NCI-H2227 (cell line): Measurements from ENCODE around the gene PAIP2.
A peak's percentile ranks its signal among the peaks of the same experiment; 100 is the strongest.
"Not testable (repeated sequence)": the region's sequence is repeated elsewhere in the genome, so short reads cannot be mapped to it uniquely, and the experiment has no call there.

Experiments
- DNase-seq: peaks from one replicate; lab custom pipeline; 2025; ENCODE audit not compliant: unreplicated experiment; lab: John Stamatoyannopoulos, UW

PAIP2 gene, protein sequence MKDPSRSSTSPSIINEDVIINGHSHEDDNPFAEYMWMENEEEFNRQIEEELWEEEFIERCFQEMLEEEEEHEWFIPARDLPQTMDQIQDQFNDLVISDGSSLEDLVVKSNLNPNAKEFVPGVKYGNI

DNA sequence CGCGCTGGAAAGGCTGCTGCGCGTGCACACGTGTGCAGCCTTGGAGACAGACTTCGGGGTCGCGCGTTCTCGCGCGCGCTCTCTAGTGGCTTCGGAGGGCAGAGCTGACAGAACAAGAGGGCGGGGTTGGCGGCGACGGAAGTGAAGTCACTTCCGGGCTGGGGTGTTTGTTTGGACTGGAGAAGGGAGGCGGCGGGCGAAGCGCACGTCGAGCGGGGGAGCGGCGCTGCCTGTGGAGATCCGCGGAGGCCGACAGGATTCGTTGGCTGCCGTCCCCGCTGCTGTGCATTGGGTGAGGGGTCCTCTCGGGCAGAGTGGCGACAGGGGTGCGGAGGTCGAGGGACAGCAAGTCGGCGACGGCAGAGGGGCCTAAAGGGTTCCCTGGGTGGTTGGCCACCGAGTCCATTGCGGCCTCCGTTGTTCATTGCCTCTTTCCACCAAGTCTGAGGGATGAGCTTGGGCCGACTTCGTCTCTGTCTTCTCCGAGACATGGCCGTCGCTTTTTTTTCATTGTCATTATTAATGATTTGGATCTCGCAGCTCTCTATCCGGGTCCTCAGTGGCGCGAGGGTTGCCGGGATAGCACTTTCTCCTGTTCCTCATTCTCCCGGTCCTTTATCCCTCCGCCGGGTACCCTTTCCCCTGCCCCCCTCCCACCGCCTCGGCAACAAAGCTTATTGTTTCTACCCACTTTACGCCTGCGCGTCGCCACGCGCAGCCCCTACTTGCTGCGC, at the start of gene PAIP2:
PAIP2 (plus strand) TSS at position 166 of the 734 bp plus-strand sequence. CDS start 21,931 bp downstream, outside the sequence.
- DNase-seq: peak; percentile 97

- no peak for DNase-seq
Observed at GRCh38 chr5:139293202-139293506, 48.5 kb upstream of the PAIP2 start.

DNA sequence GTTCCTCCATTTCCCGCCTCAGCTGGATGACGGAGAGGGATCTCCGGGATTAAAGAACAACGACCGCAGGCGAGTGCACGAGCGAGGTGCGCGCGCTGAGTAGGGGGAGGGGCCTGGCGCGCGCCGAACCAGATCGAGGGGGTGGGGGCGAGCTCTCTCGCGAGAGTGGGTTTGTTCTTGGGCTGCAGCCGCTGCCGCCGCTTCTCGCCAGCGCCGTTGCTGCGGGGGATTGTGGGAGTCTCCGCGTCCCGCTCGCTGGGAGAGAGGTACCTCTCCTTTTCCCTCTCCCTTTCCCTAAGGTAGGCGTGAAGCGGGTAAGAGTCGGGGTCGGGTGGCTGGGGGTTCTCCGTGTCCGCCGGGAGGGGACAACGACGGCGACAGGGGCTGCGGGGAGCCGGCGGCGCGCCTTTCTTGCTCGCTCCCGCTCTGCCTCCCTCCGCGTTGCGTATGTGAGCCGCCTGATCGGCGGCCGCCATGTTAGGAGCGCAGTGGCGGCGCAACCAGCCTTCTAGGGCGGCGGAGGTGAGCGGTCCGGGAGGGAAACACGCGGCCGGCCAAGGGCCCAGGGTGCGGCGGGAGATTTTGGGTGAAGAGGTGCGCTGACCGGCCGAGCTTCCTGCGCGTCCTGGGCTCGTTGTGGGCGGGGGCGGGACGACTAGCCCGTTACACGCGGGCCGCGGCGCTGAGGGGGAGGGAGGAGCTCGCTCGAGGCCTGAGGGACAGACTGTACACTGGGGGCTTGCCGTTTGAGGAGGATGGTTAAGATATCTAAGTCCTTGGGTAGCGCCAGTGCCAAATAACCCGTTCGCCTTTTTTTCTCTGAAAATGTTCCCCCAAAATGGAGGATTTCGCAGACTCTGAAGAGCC, 47.9 kb upstream of the PAIP2 start, which contains the start of gene MATR3:
MATR3 (plus strand) TSS at position 234 of the 867 bp plus-strand sequence. CDS start 13,676 bp downstream, outside the sequence.
- peak; percentile 96 for DNase-seq

GRCh38 chr5:139294374-139295165, 47.1 kb upstream of the PAIP2 start:
- peak; percentile 88 for DNase-seq

- DNase-seq: no peak
Observed at GRCh38 chr5:139295346-139296057, 46.2 kb upstream of the PAIP2 start.

DNA sequence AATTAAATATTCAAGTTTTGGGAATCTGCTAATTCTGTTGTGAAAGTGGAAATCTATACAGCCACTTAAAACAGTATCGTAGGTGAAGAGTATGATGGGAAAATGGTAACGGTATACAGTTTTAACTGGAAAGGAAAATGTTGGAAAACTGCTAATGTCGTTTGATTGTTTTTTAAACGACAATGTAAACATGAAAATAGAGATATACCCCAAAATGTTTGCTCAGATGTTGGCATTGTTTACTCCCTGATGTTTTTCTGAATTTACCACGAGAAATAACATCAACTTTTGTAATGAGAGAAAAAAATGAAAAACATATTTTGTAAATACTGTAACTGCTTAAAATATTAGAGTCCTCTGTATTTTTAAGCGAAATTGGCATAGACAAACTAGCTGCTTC, 45.5 kb upstream of the PAIP2 start:
- DNase-seq: no peak

GRCh38 chr5:139296862-139297326, 44.8 kb upstream of the PAIP2 start:
- no peak for DNase-seq

DNA sequence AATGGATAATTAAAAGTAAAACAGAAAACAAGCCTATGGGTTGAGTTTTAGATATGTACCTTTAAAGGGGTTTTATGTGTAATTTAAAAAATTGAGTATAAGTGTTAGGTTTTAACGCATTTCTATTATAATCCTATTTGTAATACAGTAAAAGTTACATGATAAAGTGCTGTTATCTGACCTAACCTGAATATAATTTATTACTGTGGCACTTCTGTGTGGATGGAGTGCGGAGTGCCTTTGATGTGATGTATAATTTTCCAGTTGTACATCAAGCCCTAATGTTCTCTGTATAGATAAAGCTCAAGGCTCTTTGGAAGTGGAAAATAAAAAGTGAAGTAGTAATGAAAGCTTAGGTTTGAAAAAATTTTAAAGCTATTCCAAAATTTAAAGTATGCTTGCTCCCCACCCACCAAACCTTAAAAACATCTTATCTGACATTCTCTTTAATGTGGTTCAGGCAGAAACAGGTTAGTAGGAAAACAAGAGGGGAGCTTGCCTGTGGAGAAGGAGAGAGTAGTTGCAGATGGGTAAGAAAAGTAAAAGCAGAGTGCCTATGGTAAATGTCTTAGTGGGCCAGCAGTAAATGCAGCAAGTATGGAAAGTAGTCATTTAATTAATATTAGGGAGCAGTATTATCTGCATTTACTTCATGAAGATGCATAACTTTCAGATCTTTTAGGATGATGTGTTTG, 44.1 kb upstream of the PAIP2 start:
- no peak for DNase-seq

- DNase-seq: no peak
Observed at GRCh38 chr5:139298242-139298641, 43.4 kb upstream of the PAIP2 start.

DNA sequence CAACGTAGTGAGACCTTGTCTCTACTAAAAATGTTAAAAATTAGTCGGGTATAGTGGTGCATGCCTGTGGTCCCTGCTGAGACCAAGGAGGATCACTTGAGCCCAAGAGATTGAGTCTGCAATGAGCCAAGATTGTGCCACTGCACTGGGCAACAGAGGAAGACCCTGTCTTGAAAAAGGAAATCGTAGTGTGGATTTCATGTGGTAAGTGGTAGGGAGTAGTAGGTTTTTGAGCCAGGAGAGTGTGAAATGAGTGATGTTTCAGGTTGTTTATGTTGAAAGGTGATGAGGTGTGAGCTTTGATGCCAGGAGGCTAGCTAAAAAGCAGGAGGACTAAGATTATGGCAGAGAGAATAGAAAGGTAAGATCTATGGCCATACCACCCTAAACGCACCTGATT, 42.2 kb upstream of the PAIP2 start:
- DNase-seq: no peak

DNA sequence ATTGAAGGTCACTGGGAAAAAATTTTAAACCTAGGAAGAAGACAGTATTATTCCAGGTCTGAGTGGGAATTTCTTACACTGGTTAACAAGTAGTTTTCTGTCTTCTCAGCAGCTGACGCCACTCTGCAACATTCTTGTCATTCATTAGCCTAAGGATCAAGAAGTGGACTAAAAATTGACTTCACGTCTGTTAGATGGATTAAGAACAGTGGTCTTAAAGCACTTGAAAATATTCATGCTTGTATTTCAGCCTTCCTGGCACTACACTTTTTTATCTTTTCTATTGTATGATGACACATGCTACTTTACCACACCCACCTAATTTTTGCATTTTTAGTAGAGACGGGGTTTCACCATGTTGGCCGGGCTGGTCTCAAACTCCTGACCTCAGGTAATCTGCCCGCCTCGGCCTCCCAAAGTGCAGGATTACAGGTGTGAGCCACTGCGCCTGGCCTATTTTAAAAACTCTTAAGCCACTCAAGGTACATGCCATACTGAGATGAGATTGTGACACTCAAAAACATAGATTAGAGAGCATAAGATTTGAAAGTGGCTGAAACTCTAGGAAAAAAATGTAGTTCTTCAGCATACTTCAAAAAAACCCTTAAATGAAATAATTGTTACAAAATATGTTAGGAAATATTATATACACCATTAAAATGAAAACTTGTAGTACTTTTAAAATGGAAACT, 39.7 kb upstream of the PAIP2 start:
- no peak for DNase-seq

DNA sequence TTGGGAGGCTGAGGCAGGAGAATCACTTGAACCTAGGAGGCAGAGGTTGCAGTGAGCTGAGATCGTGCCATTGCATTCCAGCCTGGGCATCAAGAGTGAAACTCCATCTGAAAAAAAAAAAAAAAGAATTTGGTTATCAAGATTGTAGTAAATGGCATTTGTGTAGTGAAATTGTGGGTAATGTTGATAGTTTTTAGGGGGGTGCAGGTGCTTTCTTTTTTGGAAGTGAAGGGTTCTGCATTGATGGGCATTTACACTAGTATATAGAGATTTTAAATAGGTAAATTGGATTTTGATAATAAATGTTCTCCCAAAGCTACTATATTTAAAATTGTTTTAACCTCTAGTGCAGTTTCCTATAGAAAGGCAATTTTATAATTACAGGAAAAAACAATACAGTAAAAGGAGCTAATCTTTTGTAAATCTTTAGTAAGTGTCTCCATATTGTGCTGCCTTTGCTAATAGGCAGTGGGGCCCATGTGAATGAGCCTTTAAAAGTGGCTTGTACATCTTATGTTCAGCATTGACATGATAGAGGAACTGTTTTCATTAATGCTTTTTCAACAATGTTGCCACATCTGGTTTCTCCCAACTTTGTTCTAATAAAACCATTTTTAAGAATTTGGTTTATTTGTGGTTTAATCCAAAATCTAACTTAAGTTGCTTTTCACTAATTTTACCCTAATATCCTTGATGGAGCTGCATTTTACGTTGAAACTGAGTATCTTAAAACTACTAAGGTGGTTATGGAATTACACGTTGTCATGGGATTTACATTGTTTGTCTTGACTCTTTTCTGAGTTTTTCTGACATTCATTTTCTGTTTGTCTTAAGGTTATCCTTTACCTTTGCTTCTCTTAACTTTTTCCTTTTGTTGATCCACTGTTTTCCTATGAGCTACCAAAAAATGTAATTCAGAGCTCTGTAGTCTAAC, 37.0 kb upstream of the PAIP2 start:
- no peak for DNase-seq

DNA sequence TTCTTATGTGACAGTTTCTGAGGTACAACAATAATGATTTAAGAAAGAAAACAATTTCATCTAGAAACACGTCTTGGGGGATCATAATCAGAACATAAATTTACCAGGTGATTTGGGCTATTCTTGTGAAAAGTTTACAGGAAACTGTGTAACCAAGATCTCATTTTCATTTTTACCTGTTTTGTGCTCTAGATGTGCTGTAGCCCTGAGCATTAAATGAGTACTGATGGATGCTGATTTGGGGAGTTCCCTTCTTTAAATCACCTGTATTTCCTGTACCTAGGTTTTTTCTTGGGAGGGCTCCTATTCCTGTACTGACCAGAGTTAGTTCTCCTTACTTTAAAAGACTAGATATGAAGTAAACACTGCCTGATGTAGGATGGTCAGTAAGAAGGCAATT, 35.5 kb upstream of the PAIP2 start:
- DNase-seq: no peak

- no peak for DNase-seq
Observed at GRCh38 chr5:139306628-139307379, 34.9 kb upstream of the PAIP2 start.

- no peak for DNase-seq
Observed at GRCh38 chr5:139308797-139309196, 32.9 kb upstream of the PAIP2 start.

GRCh38 chr5:139310715-139311186, 30.9 kb upstream of the PAIP2 start:
- not testable (repeated sequence) for DNase-seq

DNA sequence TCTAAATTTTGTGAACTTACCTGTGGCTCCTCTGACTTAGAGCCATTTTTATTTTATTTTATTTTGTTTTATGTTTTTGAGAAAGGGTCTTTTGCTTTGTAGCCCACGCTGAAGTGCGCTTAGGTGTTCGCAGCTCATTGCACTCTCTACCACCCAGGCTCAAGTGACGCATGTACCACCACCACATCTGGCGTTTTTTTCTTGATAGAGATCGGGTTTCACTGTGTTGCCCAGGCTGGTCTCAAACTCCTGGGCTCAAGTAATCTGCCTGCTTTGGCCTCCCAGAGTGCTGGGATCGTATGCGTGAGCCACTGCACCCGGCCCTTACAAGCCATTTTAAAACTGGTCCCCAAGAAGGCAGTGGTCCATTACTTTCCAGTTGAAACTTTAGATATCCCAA, 29.6 kb upstream of the PAIP2 start:
- no peak for DNase-seq
